ENCODE results near the gene OR6K6.

The OR6K6 gene

GRCh38 chr1:158771950-158772866, 17.7 kb downstream of the OR6K6 start, which contains the start of gene OR6N1:
Gene OR6N1, minus strand, starts transcription at chr1:158772195. Its CDS starts 5,513 bp downstream, at chr1:158766682.
- H3K9me3 Mint-ChIP-seq = peaks cover 4% of the 10 kb centered on the region
- no peak within 1 kb of the TSS for H3K27ac Mint-ChIP-seq
- H3K4me1 Mint-ChIP-seq = no peaks in the 10 kb centered on the region
- no peak within 1 kb of the TSS for H3K4me3 Mint-ChIP-seq
- peaks cover 23% of the 10 kb centered on the region for H3K27me3 Mint-ChIP-seq
- peaks cover 5% of the 10 kb centered on the region for H3K36me3 Mint-ChIP-seq
- ATAC-seq = no peak

GRCh38 chr1:158781104-158781503, 26.6 kb downstream of the OR6K6 start, which contains the start of gene OR6N2:
Gene OR6N2, minus strand, starts transcription at chr1:158781204. Its CDS starts 3,569 bp downstream, at chr1:158777635.
- ATAC-seq = no peak
- Mint-ChIP-seq H3K27ac (no peak within 1 kb of the TSS), H3K4me3 (no peak within 1 kb of the TSS), H3K36me3 (peaks cover 2% of the 10 kb centered on the region), H3K9me3 (peaks cover under 1% of the 10 kb centered on the region), H3K4me1 (no peaks in the 10 kb centered on the region), H3K27me3 (peaks cover 9% of the 10 kb centered on the region)

- Mint-ChIP-seq H3K9me3 (peaks cover 2% of the 10 kb centered on the region), H3K36me3 (no peaks in the 10 kb centered on the region), H3K4me3 (no peak overlapping the region), H3K4me1 (no peaks in the 10 kb centered on the region), H3K27ac (no peak overlapping the region), H3K27me3 (no peaks in the 10 kb centered on the region)
- ATAC-seq = no peak
Observed at GRCh38 chr1:158793604-158794003, 39.1 kb downstream of the OR6K6 start.

- H3K4me1 Mint-ChIP-seq = no peaks in the 10 kb centered on the region
- no peak overlapping the region for H3K4me3 Mint-ChIP-seq
- H3K36me3 Mint-ChIP-seq = no peaks in the 10 kb centered on the region
- H3K27ac Mint-ChIP-seq = no peak overlapping the region
- no peaks in the 10 kb centered on the region for H3K27me3 Mint-ChIP-seq
- ATAC-seq = no peak
- H3K9me3 Mint-ChIP-seq = no peaks in the 10 kb centered on the region
Observed at GRCh38 chr1:158794247-158794646, 39.7 kb downstream of the OR6K6 start.

DNA sequence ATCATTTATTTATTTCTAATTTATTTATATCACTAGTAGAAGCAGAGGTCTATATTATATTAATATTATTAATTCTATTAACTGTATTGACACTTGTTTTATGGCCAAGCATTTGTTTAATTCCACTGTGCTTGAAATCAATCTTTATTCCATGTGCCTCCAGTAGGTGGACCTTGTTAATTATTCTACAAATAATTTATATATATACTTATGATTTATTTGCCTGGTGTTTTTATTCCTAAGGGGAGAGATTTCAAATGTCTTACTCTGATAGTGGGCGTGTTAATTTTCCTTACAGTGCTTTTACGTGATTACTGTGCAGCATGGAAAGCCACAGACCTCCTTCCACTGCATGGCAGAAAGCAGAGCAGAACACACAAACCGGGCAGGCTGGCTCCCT, 44.0 kb downstream of the OR6K6 start:
- no peak for ATAC-seq
- Mint-ChIP-seq H3K27ac (no peak overlapping the region), H3K27me3 (no peaks in the 10 kb centered on the region), H3K36me3 (no peaks in the 10 kb centered on the region), H3K4me1 (peaks cover 5% of the 10 kb centered on the region), H3K4me3 (no peak overlapping the region), H3K9me3 (no peaks in the 10 kb centered on the region)

GRCh38 chr1:158799689-158800088, 45.2 kb downstream of the OR6K6 start:
- H3K36me3 Mint-ChIP-seq = no peaks in the 10 kb centered on the region
- no peak overlapping the region for H3K4me3 Mint-ChIP-seq
- ATAC-seq = no peak
- H3K9me3 Mint-ChIP-seq = no peaks in the 10 kb centered on the region
- peaks cover 5% of the 10 kb centered on the region for H3K4me1 Mint-ChIP-seq
- H3K27ac Mint-ChIP-seq = no peak overlapping the region
- no peaks in the 10 kb centered on the region for H3K27me3 Mint-ChIP-seq

DNA sequence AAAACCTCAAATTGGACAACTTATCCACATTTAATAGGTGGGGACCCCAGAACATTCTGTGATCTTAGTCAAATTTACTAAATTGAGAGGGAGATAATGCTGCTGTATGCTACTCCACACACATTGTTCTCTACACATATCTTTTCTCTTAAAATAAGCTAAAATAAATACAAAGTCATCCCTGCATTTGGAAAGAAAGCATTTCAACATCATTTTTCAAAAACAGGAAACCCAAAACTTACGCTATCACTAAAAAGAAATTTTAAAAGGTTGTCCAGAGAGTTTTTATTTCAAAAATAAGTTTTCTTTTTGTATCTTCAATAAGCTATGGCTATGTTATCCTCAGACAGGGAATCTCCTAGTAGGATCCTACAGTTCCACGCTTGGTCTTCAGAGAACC, 46.0 kb downstream of the OR6K6 start:
- Mint-ChIP-seq H3K27ac (no peak overlapping the region), H3K36me3 (no peaks in the 10 kb centered on the region), H3K9me3 (no peaks in the 10 kb centered on the region), H3K4me1 (peaks cover 5% of the 10 kb centered on the region), H3K27me3 (no peaks in the 10 kb centered on the region), H3K4me3 (no peak overlapping the region)
- ATAC-seq = no peak

DNA sequence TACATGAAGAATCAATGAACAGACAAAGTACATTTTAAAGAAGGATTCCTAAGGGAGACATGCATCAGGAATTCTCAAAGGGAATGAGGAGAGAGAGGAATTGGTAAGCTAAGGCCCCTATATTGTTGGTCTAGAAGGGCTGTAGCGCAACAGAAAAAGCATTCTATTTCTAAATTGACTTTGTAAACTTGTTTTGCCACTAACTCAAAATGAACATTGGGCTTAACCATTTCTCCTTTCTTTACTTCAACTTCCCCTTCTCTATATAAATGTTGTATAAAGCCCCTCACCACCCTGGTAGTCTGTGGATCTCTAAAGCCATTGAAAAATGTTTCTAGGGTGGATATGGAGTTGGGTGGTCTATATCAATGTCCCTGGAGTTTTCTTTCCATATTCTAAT, 46.9 kb downstream of the OR6K6 start:
- Mint-ChIP-seq H3K4me1 (peaks cover 5% of the 10 kb centered on the region), H3K27me3 (no peaks in the 10 kb centered on the region), H3K27ac (no peak overlapping the region), H3K36me3 (no peaks in the 10 kb centered on the region), H3K9me3 (no peaks in the 10 kb centered on the region), H3K4me3 (no peak overlapping the region)
- no peak for ATAC-seq

GRCh38 chr1:158803678-158804077, 49.2 kb downstream of the OR6K6 start:
- H3K36me3 Mint-ChIP-seq = no peaks in the 10 kb centered on the region
- H3K4me1 Mint-ChIP-seq = peaks cover 6% of the 10 kb centered on the region
- H3K27me3 Mint-ChIP-seq = no peaks in the 10 kb centered on the region
- H3K27ac Mint-ChIP-seq = no peak overlapping the region
- ATAC-seq = no peak
- H3K4me3 Mint-ChIP-seq = no peak overlapping the region
- no peaks in the 10 kb centered on the region for H3K9me3 Mint-ChIP-seq

All from stimulated activated memory B cell treated with anti-CD40 and anti-IgM and Interleukin-4, amounts not matched to agents 10 μg/mL and 1 μg/mL and 100 μg/mL, for 72 hours (primary cell).